Right lobe of liver (tissue), 4 donors: ENCODE results near the gene CPT2.

Experiments used
- POLR2A ChIP-seq: fragments of 450-650 bp; IDR thresholded peaks from one replicate; pipeline ENCODE4 v1.6.1; 2017; ENCODE audit warnings: antibody characterized with exemption, mild to moderate bottlenecking
- TF ChIP-seq, protein P1 (sequence below), 4 donors: fragments of 200-600 bp in 3 of 4; fragments of 450-650 bp in 1 of 4; IDR thresholded peaks; one replicate each; pipeline versions ENCODE4 v1.5.1 to v1.8.0; 2016 to 2022; ENCODE audit warnings: antibody characterized with exemption in 4 of 4, mild to moderate bottlenecking in 2 of 4
- donor health status: DM: no; HTN: no; CAD: no.
- donor health status: DM: no; HTN: no; CAD: no.
- donor health status: DM: no; HTN: yes; CAD: no.

GRCh38 chr1:53258216-53258615, 61.6 kb downstream of the CPT2 start:
- TF ChIP-seq, protein P1, sequence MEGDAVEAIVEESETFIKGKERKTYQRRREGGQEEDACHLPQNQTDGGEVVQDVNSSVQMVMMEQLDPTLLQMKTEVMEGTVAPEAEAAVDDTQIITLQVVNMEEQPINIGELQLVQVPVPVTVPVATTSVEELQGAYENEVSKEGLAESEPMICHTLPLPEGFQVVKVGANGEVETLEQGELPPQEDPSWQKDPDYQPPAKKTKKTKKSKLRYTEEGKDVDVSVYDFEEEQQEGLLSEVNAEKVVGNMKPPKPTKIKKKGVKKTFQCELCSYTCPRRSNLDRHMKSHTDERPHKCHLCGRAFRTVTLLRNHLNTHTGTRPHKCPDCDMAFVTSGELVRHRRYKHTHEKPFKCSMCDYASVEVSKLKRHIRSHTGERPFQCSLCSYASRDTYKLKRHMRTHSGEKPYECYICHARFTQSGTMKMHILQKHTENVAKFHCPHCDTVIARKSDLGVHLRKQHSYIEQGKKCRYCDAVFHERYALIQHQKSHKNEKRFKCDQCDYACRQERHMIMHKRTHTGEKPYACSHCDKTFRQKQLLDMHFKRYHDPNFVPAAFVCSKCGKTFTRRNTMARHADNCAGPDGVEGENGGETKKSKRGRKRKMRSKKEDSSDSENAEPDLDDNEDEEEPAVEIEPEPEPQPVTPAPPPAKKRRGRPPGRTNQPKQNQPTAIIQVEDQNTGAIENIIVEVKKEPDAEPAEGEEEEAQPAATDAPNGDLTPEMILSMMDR (IDR thresholded peaks at IDR 0.05): no peak
- no peak for TF ChIP-seq POLR2A
